Hematopoietic multipotent progenitor cell treated with erythropoietin and hydrocortisone succinate and interleukin-3 and kit ligand, for 6 days (in vitro differentiated cells): ENCODE results near the gene CBX2.
"Not testable (repeated sequence)": the region's sequence is repeated elsewhere in the genome, so short reads cannot be mapped to it uniquely, and the experiment has no call there.

ENCODE experiments used
- DNase-seq: peaks from one replicate; pipeline ENCODE4 v3.0.0-alpha.2; 2015

Gene CBX2

GRCh38 chr17:79743614-79744013 lies 34.3 kb upstream of the CBX2 start:
- no peak for DNase-seq

GRCh38 chr17:79745641-79746105 lies 32.3 kb upstream of the CBX2 start:
- DNase-seq, result no peak

- no peak for DNase-seq
Observed at GRCh38 chr17:79746889-79747507, 30.9 kb upstream of the CBX2 start.

GRCh38 chr17:79747508-79748294 lies 30.2 kb upstream of the CBX2 start:
- DNase-seq, result no peak

- DNase-seq, result no peak
Observed at GRCh38 chr17:79748295-79749099, 29.5 kb upstream of the CBX2 start.

GRCh38 chr17:79749156-79749815 lies 28.7 kb upstream of the CBX2 start:
- no peak for DNase-seq

- DNase-seq, result no peak
Observed at GRCh38 chr17:79749958-79750357, 28.0 kb upstream of the CBX2 start.

GRCh38 chr17:79750650-79751545 lies 27.1 kb upstream of the CBX2 start:
- no peak for DNase-seq

- no peak for DNase-seq
Observed at GRCh38 chr17:79752175-79752574, 25.8 kb upstream of the CBX2 start.

- DNase-seq, result no peak
Observed at GRCh38 chr17:79754370-79754769, 23.6 kb upstream of the CBX2 start.

- DNase-seq, result not testable (repeated sequence)
Observed at GRCh38 chr17:79754903-79755302, 23.0 kb upstream of the CBX2 start.

GRCh38 chr17:79755591-79755990 lies 22.4 kb upstream of the CBX2 start:
- no peak for DNase-seq

- DNase-seq, result no peak
Observed at GRCh38 chr17:79757140-79757745, 20.7 kb upstream of the CBX2 start.

GRCh38 chr17:79758271-79758670 lies 19.7 kb upstream of the CBX2 start:
- no peak for DNase-seq

- no peak for DNase-seq
Observed at GRCh38 chr17:79760197-79760906, 17.6 kb upstream of the CBX2 start.

- DNase-seq, result no peak
Observed at GRCh38 chr17:79761894-79762589, 15.9 kb upstream of the CBX2 start.

- DNase-seq, result no peak
Observed at GRCh38 chr17:79765708-79766107, 12.2 kb upstream of the CBX2 start.

GRCh38 chr17:79769570-79770506 lies 8.1 kb upstream of the CBX2 start:
- no peak for DNase-seq

GRCh38 chr17:79771276-79771675 lies 6.7 kb upstream of the CBX2 start:
- DNase-seq, result no peak
